Calu3 (cell line): Measurements from ENCODE around the gene TXLNA. TPM values are rescaled to one million over a fixed set of nuclear protein-coding genes. Genes with fewer than 3 reads are reported as not detected.
"Not testable (repeated sequence)": the region's sequence is repeated elsewhere in the genome, so short reads cannot be mapped to it uniquely, and the experiment has no call there.

ENCODE experiments used
- BruUV-seq: library from RNA; stranded (reverse); fragments of 400-500 nt; replicated peaks from 2 replicates; lab custom pipeline; 2021; lab: Mats Ljungman, UMichigan
- CTCF ChIA-PET: fragments of 300-600 bp; sonication (Branson Sonifier 250); formaldehyde crosslinking; loops from one replicate; lab custom pipeline; 2022; ENCODE audit warnings: antibody characterized with exemption; lab: Charles Lee
- DNase-seq: peaks from one replicate; pipeline ENCODE4 v3.0.0; 2022
- H3K27ac Mint-ChIP-seq: one replicate; pipeline ENCODE4 v1.8.0; 2022; ENCODE audit warnings: mixed read lengths; ENCODE audit not compliant: unreplicated experiment
- H3K27me3 Mint-ChIP-seq: one replicate; pipeline ENCODE4 v1.8.0; 2022; ENCODE audit warnings: mixed read lengths; ENCODE audit not compliant: unreplicated experiment
- H3K36me3 Mint-ChIP-seq: one replicate; pipeline ENCODE4 v1.8.0; 2022; ENCODE audit warnings: mild to moderate bottlenecking, moderate library complexity, mixed read lengths; ENCODE audit not compliant: insufficient read depth, unreplicated experiment
- H3K4me1 Mint-ChIP-seq: one replicate; pipeline ENCODE4 v1.8.0; 2022; ENCODE audit warnings: mild to moderate bottlenecking, low read depth, mixed read lengths; ENCODE audit not compliant: unreplicated experiment
- H3K4me3 Mint-ChIP-seq: one replicate; pipeline ENCODE4 v1.8.0; 2022; ENCODE audit warnings: mild to moderate bottlenecking, low read depth, moderate library complexity, mixed read lengths; ENCODE audit not compliant: unreplicated experiment
- H3K9me3 Mint-ChIP-seq: one replicate; pipeline ENCODE4 v1.8.0; 2022; ENCODE audit warnings: low read depth, mixed read lengths; ENCODE audit not compliant: unreplicated experiment
- CTCF ChIP-seq: fragments of 200-600 bp; IDR thresholded peaks from one replicate; pipeline ENCODE4 v1.8.0; 2022; ENCODE audit warnings: antibody characterized with exemption; ENCODE audit not compliant: unreplicated experiment
- intact Hi-C: fragments of 100-400 bp; cut with micrococcal nuclease; formaldehyde crosslinking; loops from one replicate; pipeline ENCODE4 v1.10.0; 2022; ENCODE audit not compliant: unreplicated experiment
- total RNA-seq: library from RNA; stranded (reverse); gene quantifications from 2 replicates; pipeline ENCODE4 v1.2.3, GENCODE V29; 2022

TXLNA gene
- total RNA-seq, 1 experiment from 2014 or later, result 58.4 TPM

DNA sequence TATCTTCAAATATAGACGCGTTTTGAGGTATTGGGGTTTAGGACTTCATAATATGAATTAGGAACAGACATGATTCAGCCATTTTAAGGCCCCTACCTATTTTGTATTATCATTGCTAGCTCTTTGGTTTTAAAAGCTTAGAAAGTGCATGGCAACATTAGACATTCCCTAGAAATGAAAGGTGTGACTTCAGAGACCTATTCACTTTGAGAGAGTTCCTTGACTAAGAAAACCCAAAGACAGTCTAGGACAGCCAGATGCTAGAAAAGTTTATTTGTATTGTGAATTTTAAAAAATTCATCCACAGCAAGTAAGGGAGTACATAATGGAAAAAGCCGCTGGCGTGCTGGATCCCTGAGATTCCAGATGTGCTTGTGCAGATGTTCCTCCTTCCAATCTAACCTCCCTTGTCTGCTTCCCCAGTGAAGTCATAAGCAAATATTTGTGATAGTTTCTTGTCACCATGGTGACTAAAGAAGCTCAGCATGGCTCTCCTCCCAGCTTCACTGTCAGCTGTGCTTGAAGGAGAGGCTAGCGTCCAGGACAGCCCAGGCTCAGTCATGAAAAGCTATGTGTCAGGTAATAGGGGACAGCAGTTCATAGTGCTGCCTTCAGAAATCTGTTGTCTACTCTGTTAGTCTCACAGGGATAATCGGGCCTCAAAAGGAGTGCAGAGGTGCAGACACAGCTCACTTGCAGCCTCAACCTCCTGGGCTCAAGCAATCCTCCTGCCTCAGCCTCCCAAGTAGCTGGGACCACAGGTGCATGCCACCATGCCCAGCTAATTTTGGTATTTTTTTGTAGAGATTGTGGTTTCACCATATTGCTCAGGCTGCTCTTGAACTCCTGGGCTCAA is 36.8 kb upstream of the TXLNA start:
- Mint-ChIP-seq H3K27me3 (no peaks in the 10 kb centered on the region), H3K9me3 (no peaks in the 10 kb centered on the region), H3K4me3 (no peak overlapping the region), H3K27ac (no peak overlapping the region), H3K4me1 (peaks cover 24% of the 10 kb centered on the region), H3K36me3 (peaks cover 11% of the 10 kb centered on the region)
- no peak for DNase-seq
- intact Hi-C loops, result no loop called here
- TF ChIP-seq CTCF, result no peak
- BruUV-seq, result no TSS peak
- CTCF ChIA-PET, result interaction anchor here (0.7 kb wide), 2 partner anchors 10 to 11 kb away, joined by 4 to 7 read pairs; no protein-coding TSS in a partner anchor

DNA sequence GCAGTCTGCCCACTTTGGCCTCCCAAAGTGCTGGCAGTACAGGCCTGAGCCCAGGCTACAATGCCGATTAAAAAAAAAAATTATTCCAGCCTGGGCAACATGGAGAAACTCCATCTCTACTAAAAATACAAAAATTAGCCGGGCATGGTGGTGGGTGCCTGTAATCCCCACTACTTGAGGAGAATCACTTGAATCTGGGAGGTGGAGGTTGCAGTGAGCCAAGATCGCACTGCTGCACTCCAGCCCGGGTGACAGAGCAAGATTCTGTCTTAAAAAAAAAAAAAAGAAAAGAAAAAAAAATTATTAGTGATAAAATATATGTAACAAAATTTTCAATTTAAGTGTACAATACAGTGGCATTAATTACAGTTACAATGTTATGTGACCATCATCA is 36.2 kb upstream of the TXLNA start:
- intact Hi-C loops, H3K27me3 Mint-ChIP-seq, H3K27ac Mint-ChIP-seq, BruUV-seq, H3K4me3 Mint-ChIP-seq, CTCF ChIA-PET, H3K9me3 Mint-ChIP-seq, DNase-seq: not testable (repeated sequence)
- H3K4me1 Mint-ChIP-seq, result peaks cover 17% of the 10 kb centered on the region
- H3K36me3 Mint-ChIP-seq, result peaks cover 11% of the 10 kb centered on the region

GRCh38 chr1:32144033-32144432 is 35.4 kb upstream of the TXLNA start:
- H3K36me3 Mint-ChIP-seq, result peaks cover 10% of the 10 kb centered on the region
- H3K27ac Mint-ChIP-seq, result no peak overlapping the region
- no peaks in the 10 kb centered on the region for H3K9me3 Mint-ChIP-seq
- no TSS peak for BruUV-seq
- CTCF ChIA-PET, result no interaction called here
- no peak for DNase-seq
- no peak overlapping the region for H3K4me3 Mint-ChIP-seq
- intact Hi-C loops, result no loop called here
- peaks cover 10% of the 10 kb centered on the region for H3K4me1 Mint-ChIP-seq
- no peak for TF ChIP-seq CTCF
- H3K27me3 Mint-ChIP-seq, result no peaks in the 10 kb centered on the region

- H3K4me1 Mint-ChIP-seq, BruUV-seq, CTCF ChIA-PET, DNase-seq, H3K4me3 Mint-ChIP-seq, H3K9me3 Mint-ChIP-seq, intact Hi-C loops, H3K27me3 Mint-ChIP-seq, H3K27ac Mint-ChIP-seq: not testable (repeated sequence)
- H3K36me3 Mint-ChIP-seq, result peaks cover 10% of the 10 kb centered on the region
Measured at GRCh38 chr1:32147799-32148198, 31.7 kb upstream of the TXLNA start.

DNA sequence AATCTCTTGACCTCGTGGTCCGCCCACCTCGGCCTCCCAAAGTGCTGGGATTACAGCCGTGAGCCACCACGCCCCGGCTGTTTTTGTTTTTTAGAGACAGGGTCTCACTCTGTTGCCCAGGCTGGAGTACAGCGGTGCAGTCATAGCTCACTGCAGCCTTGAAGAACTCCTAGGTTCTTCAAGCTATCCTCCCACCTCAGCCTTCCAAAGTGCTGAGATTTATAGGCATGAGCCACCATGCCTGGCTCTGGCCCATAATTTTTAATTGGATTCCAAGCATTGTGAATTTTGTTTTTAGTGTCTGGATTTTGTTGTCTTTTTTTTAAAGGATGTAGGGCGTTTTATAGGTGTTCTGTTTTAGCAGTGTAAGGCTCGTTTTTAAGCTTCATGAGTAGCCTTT is 28.6 kb upstream of the TXLNA start:
- DNase-seq, result no peak
- no peak overlapping the region for H3K4me3 Mint-ChIP-seq
- H3K27ac Mint-ChIP-seq, result no peak overlapping the region
- no TSS peak for BruUV-seq
- no peaks in the 10 kb centered on the region for H3K9me3 Mint-ChIP-seq
- TF ChIP-seq CTCF, result no peak
- H3K36me3 Mint-ChIP-seq, result peaks cover 16% of the 10 kb centered on the region
- CTCF ChIA-PET, result interaction anchor here (0.7 to 0.9 kb wide), 2 partner anchors 78 to 90 kb away, joined by 3 read pairs; no protein-coding TSS in a partner anchor
- no peaks in the 10 kb centered on the region for H3K4me1 Mint-ChIP-seq
- H3K27me3 Mint-ChIP-seq, result no peaks in the 10 kb centered on the region
- intact Hi-C loops, result no loop called here
